ENCODE results near the gene LDHD. TPM values are rescaled to one million over a fixed set of nuclear protein-coding genes. Genes with fewer than 3 reads are reported as not detected.

LDHD gene
- total and polyA plus RNA-seq, 10 of the 15 experiments (the other 5 are each of a cell fraction or from before 2014, with no cell fraction given), result 0.10 to 0.12 TPM; not detected in 8

- peaks cover 14% of the 10 kb centered on the region for H3K4me1 ChIP-seq (ENCODE audit: control insufficient read depth, insufficient read depth, low read length)
- no TSS peak for BruUV-seq (replicated peaks)
- DNase-seq (ENCODE audit: low read depth, low spot score) (no peak), ATAC-seq (no peak; the same call in 2 of the 3 replicates), FAIRE-seq (no peak)
- H3K27me3 ChIP-seq (replicated peaks in 1 of 2; ENCODE audit: control insufficient read depth in 2 of 2, insufficient read depth in 2 of 2, low read length in 1 of 2), result no peaks in the 10 kb centered on the region
- ChIA-PET RAD21 (ENCODE audit: unreplicated experiment) (interaction anchor here (1.9 kb wide), 1 partner anchor 48 kb away, joined by 5 read pairs; no protein-coding TSS in a partner anchor), CTCF (interaction anchor here (1.1 to 2.8 kb wide), 8 partner anchors 8 to 65 kb away, joined by 3 to 8 read pairs (median 5); partner anchors contain the start of gene ZNRF1), SMC1A (ENCODE audit: uncharacterized antibody, unreplicated experiment) (interaction anchor here (1.2 to 2.2 kb wide), 5 partner anchors 10 to 55 kb away, joined by 4 to 9 read pairs (median 5); no protein-coding TSS in a partner anchor), POLR2A (interaction anchor here (1.3 kb wide), 1 partner anchor 30 kb away, joined by 3 read pairs; no protein-coding TSS in a partner anchor)
- H3K27ac ChIP-seq (ENCODE audit: control insufficient read depth, insufficient read depth), result no peak overlapping the region
- no peak overlapping the region for H3K9ac ChIP-seq (ENCODE audit: control insufficient read depth, insufficient read depth, low read length)
- 86% methylated on average over 9 of the region's 9 CpGs for WGBS (ENCODE audit: insufficient coverage, insufficient replicate concordance, low lambda C conversion rate, missing lambda C conversion rate)
- H2AFZ ChIP-seq (ENCODE audit: control insufficient read depth, low read depth, low read length), result no peak overlapping the region
- no peaks in the 10 kb centered on the region for H4K20me1 ChIP-seq (ENCODE audit: control insufficient read depth, insufficient read depth)
- no peaks in the 10 kb centered on the region for H3K9me3 ChIP-seq (replicated peaks; ENCODE audit: control insufficient read depth, insufficient read depth, low read length)
- H3K4me2 ChIP-seq (ENCODE audit: control insufficient read depth, insufficient read depth), result no peak overlapping the region
- H3K36me3 ChIP-seq (ENCODE audit: control insufficient read depth in 2 of 2, insufficient read depth in 2 of 2, low read length in 1 of 2), result no peaks in the 10 kb centered on the region
- H3K4me3 ChIP-seq, result no peak overlapping the region
- intact Hi-C loops (cut with micrococcal nuclease; ENCODE audit: unreplicated experiment), result no loop called here
- H3K79me2 ChIP-seq (ENCODE audit: control insufficient read depth, insufficient read depth, low read length), result no peaks in the 10 kb centered on the region; the same call in none of the 2 replicates
- in situ Hi-C loops (cut with MboI), result no loop called here
- TF ChIP-seq KDM1A (IDR thresholded peaks at IDR 0.05; ENCODE audit: borderline replicate concordance) (no peak), DPF2 (IDR thresholded peaks at IDR 0.05) (no peak), ZSCAN29 (IDR thresholded peaks at IDR 0.05) (no peak), ZNF24 (IDR thresholded peaks at IDR 0.05) (no peak), ATF2 (IDR thresholded peaks at IDR 0.05; ENCODE audit: low read length) (no peak), MYC (IDR thresholded peaks at IDR 0.05; ENCODE audit: insufficient read depth, insufficient read length, insufficient replicate concordance, low read length, severe bottlenecking) (no peak), RAD51 (IDR thresholded peaks at IDR 0.05) (no peak), CEBPB (IDR thresholded peaks at IDR 0.05; ENCODE audit: borderline replicate concordance in 1 of 2, low read depth in 2 of 2, low read length in 2 of 2) (no peak), GATAD2B (conservative IDR thresholded peaks at IDR 0.05; ENCODE audit: low read depth) (no peak), USF1 (IDR thresholded peaks at IDR 0.05; ENCODE audit: borderline replicate concordance, extremely low read length, insufficient read depth, low read depth, low read length) (no peak), NFYA (IDR thresholded peaks at IDR 0.05; ENCODE audit: borderline replicate concordance, low read depth, low read length) (no peak), ZNF217 (IDR thresholded peaks at IDR 0.05) (no peak), SREBF1 (IDR thresholded peaks at IDR 0.05; ENCODE audit: low read length) (no peak), ZNF384 (IDR thresholded peaks at IDR 0.05; ENCODE audit: borderline replicate concordance, low read depth, low read length) (no peak), ZNF687 (IDR thresholded peaks at IDR 0.05) (no peak), SUPT20H (IDR thresholded peaks at IDR 0.05; ENCODE audit: borderline replicate concordance, control insufficient read depth, low read depth, low read length) (no peak), TAF1 (IDR thresholded peaks at IDR 0.05; ENCODE audit: borderline replicate concordance, low read depth, low read length) (no peak)
Measured at GRCh38 chr16:75062976-75063346, 53.6 kb downstream of the LDHD start.
